ENCODE measurements around the gene ZNF385A. TPM values are rescaled to one million over a fixed set of nuclear protein-coding genes. Genes with fewer than 3 reads are reported as not detected.

ZNF385A gene
- total and polyA plus RNA-seq, 2 of the 4 experiments (the other 2 are of a cell fraction), result 0.36 to 2.5 TPM

DNA sequence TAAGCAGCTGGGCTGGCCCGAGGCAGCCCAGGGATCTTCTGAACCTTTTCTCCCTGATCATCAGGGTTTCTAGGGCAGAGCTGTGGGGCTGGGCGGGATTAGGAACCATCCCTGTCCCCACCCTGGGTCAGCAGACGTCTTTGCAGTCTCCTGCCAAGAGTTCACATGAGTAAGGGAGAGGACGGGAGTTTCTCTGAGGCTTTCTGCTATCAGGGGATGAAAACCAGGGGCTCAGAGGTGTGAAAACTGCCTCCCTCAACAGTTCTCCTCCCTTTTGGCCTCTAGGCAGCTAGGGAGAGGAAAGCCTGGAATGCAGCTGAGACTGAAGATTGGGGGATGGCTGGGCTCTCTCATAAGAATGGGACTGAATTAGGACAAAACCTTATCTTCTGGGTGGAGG, 7.9 kb downstream of the ZNF385A start:
- no peak overlapping the region for H2BK120ac ChIP-seq (ENCODE audit: low read depth, low read length)
- dilution Hi-C loops (cut with HindIII; ENCODE audit: low sequenced_read_pairs, unreplicated experiment), result no loop called here
- H3K18ac ChIP-seq (ENCODE audit: low read depth, low read length), result no peak overlapping the region
- no peak overlapping the region for H3K23ac ChIP-seq (ENCODE audit: low read depth, low read length)
- peaks cover 1% of the 10 kb centered on the region; the same call in 1 of the 2 replicates for H3K36me3 ChIP-seq (ENCODE audit: control insufficient read depth, insufficient read depth, low read length)
- no peaks in the 10 kb centered on the region; the same call in 1 of the 2 replicates for H3K9me1 ChIP-seq (ENCODE audit: insufficient read depth, low read length)
- no peak overlapping the region for H3K4ac ChIP-seq (ENCODE audit: low read depth, low read length)
- no peaks in the 10 kb centered on the region for H3K27me3 ChIP-seq (ENCODE audit: control insufficient read depth, insufficient read depth, low read length)
- H4K20me1 ChIP-seq (ENCODE audit: insufficient read depth, low read length), result peaks cover 4% of the 10 kb centered on the region; the same call in 1 of the 2 replicates
- DNase-seq, result no peak
- in situ Hi-C loops (cut with MboI; ENCODE audit: low sequenced_read_pairs), result loop anchor here (10.0 kb wide), 1 partner anchor 382 kb away; no protein-coding TSS in a partner anchor
- H4K91ac ChIP-seq (ENCODE audit: insufficient read depth, low read depth, low read length), result no peak overlapping the region
- CTCF ChIA-PET, result no interaction called here
- H2AK5ac ChIP-seq (ENCODE audit: low read depth, low read length), result no peak overlapping the region; the same call in 1 of the 2 replicates
- H3K27ac ChIP-seq (ENCODE audit: insufficient read depth, low read length), result no peak overlapping the region
- H3K79me1 ChIP-seq (ENCODE audit: low read depth in 1 of 2, low read length in 2 of 2), result peaks cover 0 to 6% of the 10 kb centered on the region in 2 experiments; a peak in 1 of 4 replicates
- H3K4me2 ChIP-seq (ENCODE audit: low read depth, low read length), result no peak overlapping the region
- TF ChIP-seq NFE2L2 (IDR thresholded peaks at IDR 0.05; ENCODE audit: low read depth, low read length), result no peak
- no peak for TF ChIP-seq BHLHE40 (IDR thresholded peaks at IDR 0.05; ENCODE audit: low read depth, low read length)
- no peak for TF ChIP-seq CHD1 (IDR thresholded peaks at IDR 0.05; ENCODE audit: low read depth, low read length)
- no peak for TF ChIP-seq MAFK (IDR thresholded peaks at IDR 0.05; ENCODE audit: low read depth, low read length)
- TF ChIP-seq SMC3 (IDR thresholded peaks at IDR 0.05; ENCODE audit: low read depth, low read length), result no peak
- TF ChIP-seq, protein P1, sequence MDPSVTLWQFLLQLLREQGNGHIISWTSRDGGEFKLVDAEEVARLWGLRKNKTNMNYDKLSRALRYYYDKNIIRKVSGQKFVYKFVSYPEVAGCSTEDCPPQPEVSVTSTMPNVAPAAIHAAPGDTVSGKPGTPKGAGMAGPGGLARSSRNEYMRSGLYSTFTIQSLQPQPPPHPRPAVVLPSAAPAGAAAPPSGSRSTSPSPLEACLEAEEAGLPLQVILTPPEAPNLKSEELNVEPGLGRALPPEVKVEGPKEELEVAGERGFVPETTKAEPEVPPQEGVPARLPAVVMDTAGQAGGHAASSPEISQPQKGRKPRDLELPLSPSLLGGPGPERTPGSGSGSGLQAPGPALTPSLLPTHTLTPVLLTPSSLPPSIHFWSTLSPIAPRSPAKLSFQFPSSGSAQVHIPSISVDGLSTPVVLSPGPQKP (IDR thresholded peaks at IDR 0.05; ENCODE audit: borderline replicate concordance, low read depth, low read length), result no peak
- TF ChIP-seq USF2 (IDR thresholded peaks at IDR 0.05; ENCODE audit: low read depth, low read length), result no peak
- TF ChIP-seq, protein P2, sequence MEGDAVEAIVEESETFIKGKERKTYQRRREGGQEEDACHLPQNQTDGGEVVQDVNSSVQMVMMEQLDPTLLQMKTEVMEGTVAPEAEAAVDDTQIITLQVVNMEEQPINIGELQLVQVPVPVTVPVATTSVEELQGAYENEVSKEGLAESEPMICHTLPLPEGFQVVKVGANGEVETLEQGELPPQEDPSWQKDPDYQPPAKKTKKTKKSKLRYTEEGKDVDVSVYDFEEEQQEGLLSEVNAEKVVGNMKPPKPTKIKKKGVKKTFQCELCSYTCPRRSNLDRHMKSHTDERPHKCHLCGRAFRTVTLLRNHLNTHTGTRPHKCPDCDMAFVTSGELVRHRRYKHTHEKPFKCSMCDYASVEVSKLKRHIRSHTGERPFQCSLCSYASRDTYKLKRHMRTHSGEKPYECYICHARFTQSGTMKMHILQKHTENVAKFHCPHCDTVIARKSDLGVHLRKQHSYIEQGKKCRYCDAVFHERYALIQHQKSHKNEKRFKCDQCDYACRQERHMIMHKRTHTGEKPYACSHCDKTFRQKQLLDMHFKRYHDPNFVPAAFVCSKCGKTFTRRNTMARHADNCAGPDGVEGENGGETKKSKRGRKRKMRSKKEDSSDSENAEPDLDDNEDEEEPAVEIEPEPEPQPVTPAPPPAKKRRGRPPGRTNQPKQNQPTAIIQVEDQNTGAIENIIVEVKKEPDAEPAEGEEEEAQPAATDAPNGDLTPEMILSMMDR (conservative IDR thresholded peaks at IDR 0.05; ENCODE audit: low read depth, low read length), result no peak
- no peak for TF ChIP-seq FOS (IDR thresholded peaks at IDR 0.05; ENCODE audit: low read depth, low read length)
- TF ChIP-seq RCOR1 (IDR thresholded peaks at IDR 0.05; ENCODE audit: insufficient replicate concordance, low read length), result no peak
- TF ChIP-seq MAZ (IDR thresholded peaks at IDR 0.05; ENCODE audit: borderline replicate concordance, low read depth, low read length), result no peak
- no peak for TF ChIP-seq RAD21 (IDR thresholded peaks at IDR 0.05; ENCODE audit: low read length)
- H2BK5ac ChIP-seq (ENCODE audit: low read depth, low read length, poor library complexity, severe bottlenecking), result no peak overlapping the region
- H2AK9ac ChIP-seq (replicated peaks; ENCODE audit: low read depth, low read length, poor library complexity), result no peak overlapping the region
- H4K5ac ChIP-seq (ENCODE audit: low read depth, low read length), result no peak overlapping the region
- no peak overlapping the region for H3K14ac ChIP-seq (replicated peaks; ENCODE audit: low read depth, low read length)
- H3K9ac ChIP-seq (ENCODE audit: low read depth, low read length), result no peak overlapping the region
- no peak overlapping the region for H3K4me3 ChIP-seq (ENCODE audit: insufficient read depth, low read depth, low read length)
- no peak overlapping the region for H2BK20ac ChIP-seq (ENCODE audit: low read depth, low read length)
- H3K56ac ChIP-seq (ENCODE audit: extremely low read depth, insufficient read depth, low read length), result no peak overlapping the region
- H2BK15ac ChIP-seq (ENCODE audit: low read depth, low read length), result no peak overlapping the region
- H3K9me3 ChIP-seq (ENCODE audit: control insufficient read depth, insufficient read depth, low read length), result no peaks in the 10 kb centered on the region
- no peak overlapping the region for H2AFZ ChIP-seq (replicated peaks; ENCODE audit: low read length, poor library complexity)
- H4K8ac ChIP-seq (ENCODE audit: low read depth in 2 of 2, low read length in 2 of 2), result no peak overlapping the region
- no TSS peak for BruUV-seq (replicated peaks)
- intact Hi-C loops (cut with micrococcal nuclease), result no loop called here
- POLR2A ChIA-PET (ENCODE audit: unreplicated experiment), result no interaction called here
- peaks cover 8% of the 10 kb centered on the region; the same call in 1 of the 2 replicates for H3K4me1 ChIP-seq (ENCODE audit: control insufficient read depth, insufficient read depth, low read length)
- ATAC-seq (ENCODE audit: low read depth), result no peak
- WGBS, 2 experiments (ENCODE audit: extremely low coverage in 2 of 2, insufficient read length in 1 of 2), result no CpG with 5 or more reads among the region's 4 CpGs
